Esophagus squamous epithelium (tissue), 4 donors: ENCODE results near the gene TNFRSF13B.

ENCODE experiments used
- POLR2A ChIP-seq, 4 donors: fragments of 450-650 bp; IDR thresholded peaks; one replicate each; pipeline ENCODE4 v1.6.1; 2017; ENCODE audit warnings: antibody characterized with exemption in 4 of 4, mild to moderate bottlenecking in 4 of 4, moderate library complexity in 3 of 4
- TF ChIP-seq, protein P1 (sequence below), 6 experiments: fragments of 450-650 bp in 4 of 6; fragments of 200-600 bp in 2 of 6; sonication (generic) in 2 of 6; IDR thresholded peaks; one replicate each; pipeline ENCODE4 v1.5.1; 2016 to 2019; ENCODE audit warnings: antibody characterized with exemption in 6 of 6, mild to moderate bottlenecking in 4 of 6, moderate library complexity in 4 of 6

DNA sequence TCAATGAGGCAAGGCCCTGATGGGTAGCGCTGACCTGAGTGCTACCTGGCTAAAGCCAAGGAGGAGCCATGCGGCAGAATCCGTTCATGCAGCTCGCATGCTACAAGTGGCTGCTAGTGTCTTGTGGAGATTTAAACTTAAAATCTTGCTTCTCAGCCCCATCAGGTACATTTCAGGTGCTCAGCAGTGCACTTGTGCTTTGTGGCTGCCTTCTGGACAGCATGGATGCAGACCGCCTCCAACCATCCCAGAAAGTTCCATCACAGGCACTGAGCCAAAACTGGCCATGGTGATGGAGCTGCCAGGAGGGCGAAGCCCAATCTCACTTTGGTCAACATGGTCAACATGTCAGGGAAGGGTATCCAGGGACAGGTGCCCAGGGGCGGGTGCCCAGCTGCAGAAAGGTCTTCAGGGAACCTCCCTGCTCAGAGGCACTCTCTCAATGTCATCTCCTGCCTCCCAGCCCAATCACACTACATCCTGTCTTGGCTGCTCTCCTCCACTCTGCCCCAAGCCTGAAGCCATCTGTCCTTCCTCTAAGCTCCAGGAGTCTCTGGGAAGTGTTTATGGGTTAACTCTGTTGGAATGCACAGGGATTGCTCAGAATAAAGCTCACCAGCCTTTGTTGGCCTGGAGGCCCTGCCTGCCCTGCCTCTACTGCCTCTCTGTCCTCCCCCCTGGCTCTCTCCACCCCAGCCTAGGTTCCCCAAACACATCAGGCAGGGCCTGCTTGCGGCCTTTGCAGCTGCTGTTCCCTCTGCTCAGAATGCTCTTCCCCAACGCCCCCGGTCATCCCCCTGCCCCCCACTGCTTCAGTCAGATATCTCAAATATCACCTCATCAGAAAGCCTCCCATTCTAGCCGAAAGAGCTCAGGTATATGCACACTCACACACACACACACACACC lies 18.3 kb upstream of the TNFRSF13B start:
- TF ChIP-seq, protein P1, sequence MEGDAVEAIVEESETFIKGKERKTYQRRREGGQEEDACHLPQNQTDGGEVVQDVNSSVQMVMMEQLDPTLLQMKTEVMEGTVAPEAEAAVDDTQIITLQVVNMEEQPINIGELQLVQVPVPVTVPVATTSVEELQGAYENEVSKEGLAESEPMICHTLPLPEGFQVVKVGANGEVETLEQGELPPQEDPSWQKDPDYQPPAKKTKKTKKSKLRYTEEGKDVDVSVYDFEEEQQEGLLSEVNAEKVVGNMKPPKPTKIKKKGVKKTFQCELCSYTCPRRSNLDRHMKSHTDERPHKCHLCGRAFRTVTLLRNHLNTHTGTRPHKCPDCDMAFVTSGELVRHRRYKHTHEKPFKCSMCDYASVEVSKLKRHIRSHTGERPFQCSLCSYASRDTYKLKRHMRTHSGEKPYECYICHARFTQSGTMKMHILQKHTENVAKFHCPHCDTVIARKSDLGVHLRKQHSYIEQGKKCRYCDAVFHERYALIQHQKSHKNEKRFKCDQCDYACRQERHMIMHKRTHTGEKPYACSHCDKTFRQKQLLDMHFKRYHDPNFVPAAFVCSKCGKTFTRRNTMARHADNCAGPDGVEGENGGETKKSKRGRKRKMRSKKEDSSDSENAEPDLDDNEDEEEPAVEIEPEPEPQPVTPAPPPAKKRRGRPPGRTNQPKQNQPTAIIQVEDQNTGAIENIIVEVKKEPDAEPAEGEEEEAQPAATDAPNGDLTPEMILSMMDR (IDR thresholded peaks at IDR 0.05) = no peak
- TF ChIP-seq POLR2A (IDR thresholded peaks at IDR 0.05) = no peak
